ENCODE measurements around the gene CTCFL.

- TF ChIP-seq POLR2A (IDR thresholded peaks at IDR 0.05) (no peak), CTCF (IDR thresholded peaks at IDR 0.05) (no peak)
Observed at GRCh38 chr20:57469418-57470211, 55.3 kb downstream of the CTCFL start.
